ENCODE results near the gene BSG.

- TF ChIP-seq CTCF (conservative IDR thresholded peaks at IDR 0.05; ENCODE audit: low read length) (no peak), EZH2phosphoT487 (IDR thresholded peaks at IDR 0.05; ENCODE audit: borderline replicate concordance) (no peak)
These were observed 5.6 kb upstream of the BSG start for GRCh38 chr19:566844-567243.

Data from Loucy (cell line).